K562 (cell line): Measurements from ENCODE around the gene LIN9. TPM values are rescaled to one million over a fixed set of nuclear protein-coding genes. Genes with fewer than 3 reads are reported as not detected.

Source experiments
- CTCF ChIP-seq, 3 experiments: IDR thresholded peaks in 2 of 3; conservative IDR thresholded peaks in 1 of 3; 2 replicates each; pipeline ENCODE4 v1.5.1; 2011 to 2012; ENCODE audit warnings: low read length in 3 of 3, mild to moderate bottlenecking in 3 of 3, control low read depth in 2 of 3, improper control_type of control experiment in 1 of 3, inconsistent platforms in 1 of 3, low read depth in 1 of 3, mixed read lengths in 1 of 3, moderate library complexity in 1 of 3; ENCODE audit not compliant: insufficient read depth in 2 of 3
- ELF2 ChIP-seq: fragments of 250-450 bp; sonication (Bioruptor Pico); IDR thresholded peaks from 2 replicates; pipeline ENCODE4 v1.5.0; 2021; ENCODE audit warnings: mild to moderate bottlenecking
- POLR2B ChIP-seq: fragments of 450-650 bp; IDR thresholded peaks from 2 replicates; pipeline ENCODE4 v1.6.1; 2018; ENCODE audit warnings: low read depth; ENCODE audit not compliant: partially characterized antibody
- ZMIZ1 ChIP-seq, 2 experiments: fragments of 150-350 bp in 1 of 2; IDR thresholded peaks; 2 replicates each; pipeline ENCODE4 v1.6.1; 2012 to 2016; ENCODE audit warnings: low read depth in 2 of 2, low read length in 2 of 2, mild to moderate bottlenecking in 1 of 2, moderate library complexity in 1 of 2
- ZNF263 ChIP-seq: sonication (generic); formaldehyde crosslinking; IDR thresholded peaks from 2 replicates; pipeline ENCODE4 v1.8.0; 2022; ENCODE audit warnings: mild to moderate bottlenecking, missing genetic modification reagents, borderline replicate concordance
- ZNF639 ChIP-seq, 2 experiments: fragments of 200-800 bp in 1 of 2; sonication (Bioruptor generic) in 1 of 2; sonication (generic) in 1 of 2; formaldehyde crosslinking in 1 of 2; IDR thresholded peaks in 1 of 2; conservative IDR thresholded peaks in 1 of 2; 2 replicates each; pipeline versions ENCODE4 v1.5.0 to v1.6.1; 2016 to 2020; ENCODE audit warnings: missing compliant biosample characterization in 1 of 2, missing genetic modification characterization in 1 of 2, missing genetic modification reagents in 1 of 2
- polyA plus RNA-seq, 8 experiments: library from polyadenylated mRNA; depleted of rRNA in 4 of 8; stranded (reverse) in 5 of 8; unstranded in 3 of 8; fragments of >200 nt; fragmentation: Nextera tagmentation in 2 of 8; fragmentation: Illumina TruSeq in 1 of 8; extraction: Ambion mirVana in 2 of 8; extraction: Trizol in 1 of 8; gene quantifications; 2 replicates each; pipeline versions ENCODE4 v1.2.1 to v1.2.3, GENCODE V29; 2011 to 2014; ENCODE audit warnings: inconsistent platforms in 1 of 8, missing spikeins in 1 of 8
- total RNA-seq, 7 experiments: library from RNA; depleted of rRNA in 6 of 7; stranded (reverse); fragments of >200 nt in 6 of 7; fragmentation: Illumina TruSeq in 2 of 7; extraction: Trizol in 2 of 7; gene quantifications; 2 replicates each; pipeline versions ENCODE4 v1.2.1 to v1.2.3, GENCODE V29; 2011 to 2021; ENCODE audit warnings: low replicate concordance in 1 of 7

Gene LIN9
- total and polyA plus RNA-seq, 9 of the 15 experiments (the other 6 are each of a cell fraction or from before 2014, with no cell fraction given) = 18.8 to 33.0 (median 25.5) TPM

- TF ChIP-seq ZNF639 (CRISPR knock-in tag; conservative IDR thresholded peaks at IDR 0.05 in 1 of 2, IDR thresholded peaks at IDR 0.05 in 1 of 2) = no peak
- TF ChIP-seq ELF2 (CRISPR knock-in tag) = no peak
- TF ChIP-seq ZMIZ1 (IDR thresholded peaks at IDR 0.05; ENCODE audit: low read depth in 2 of 2, low read length in 2 of 2) = no peak
- TF ChIP-seq POLR2B = no peak
- TF ChIP-seq ZNF263 = no peak
- peak; percentile 65 to 80 (median 71) for TF ChIP-seq CTCF (IDR thresholded peaks at IDR 0.05 in 2 of 3, conservative IDR thresholded peaks at IDR 0.05 in 1 of 3; ENCODE audit: insufficient read depth in 2 of 3, low read depth in 1 of 3, low read length in 3 of 3)
Measured at GRCh38 chr1:226201029-226201593, 107.9 kb downstream of the LIN9 start (continued).
